GM23338 (cell line): ENCODE measurements around the gene RSU1. TPM values are rescaled to one million over a fixed set of nuclear protein-coding genes. Genes with fewer than 3 reads are reported as not detected.
A peak's percentile ranks its signal among the peaks of the same experiment; 100 is the strongest.

Experiments
- ATAC-seq: fragments of 200-7000 bp; cut with Tn5 transposase; 3 replicates; pipeline ENCODE4 v1.9.1; 2020
- DNase-seq: peaks from one replicate; pipeline ENCODE4 v3.0.0-alpha.2; 2015; ENCODE audit warnings: low spot score
- H2AFZ ChIP-seq: fragments of 200-600 bp; sonication (generic); 2 replicates; pipeline ENCODE4 v1.8.0; 2016; ENCODE audit warnings: antibody characterized with exemption, mild to moderate bottlenecking, moderate library complexity
- H3F3A ChIP-seq: fragments of 200-600 bp; sonication (generic); replicated peaks from 2 replicates; pipeline ENCODE4 v1.8.0; 2017; ENCODE audit warnings: antibody characterized with exemption, mixed run types, low read depth
- H3K27ac ChIP-seq: fragments of 200-600 bp; sonication (generic); 2 replicates; pipeline ENCODE4 v1.6.1; 2016; ENCODE audit warnings: low read depth
- H3K27me3 ChIP-seq: fragments of 200-600 bp; sonication (generic); 2 replicates; pipeline ENCODE4 v1.8.0; 2016; ENCODE audit warnings: mild to moderate bottlenecking, mixed run types, moderate library complexity; ENCODE audit not compliant: insufficient read depth
- H3K36me3 ChIP-seq: fragments of 200-600 bp; sonication (generic); 2 replicates; pipeline ENCODE4 v1.8.0; 2016; ENCODE audit warnings: mild to moderate bottlenecking; ENCODE audit not compliant: insufficient read depth
- H3K4me1 ChIP-seq: fragments of 200-600 bp; sonication (generic); 2 replicates; pipeline ENCODE4 v1.8.0; 2016; ENCODE audit warnings: mild to moderate bottlenecking, moderate library complexity; ENCODE audit not compliant: insufficient read depth
- H3K4me2 ChIP-seq: fragments of 200-600 bp; sonication (generic); 2 replicates; pipeline ENCODE4 v1.7.1; 2017; ENCODE audit warnings: mixed run types
- H3K4me3 ChIP-seq: fragments of 200-600 bp; sonication (generic); 2 replicates; pipeline ENCODE4 v1.6.1; 2016; ENCODE audit warnings: mixed run types
- H3K79me2 ChIP-seq: fragments of 200-600 bp; sonication (generic); replicated peaks from 2 replicates; pipeline ENCODE4 v1.8.0; 2017; ENCODE audit warnings: mild to moderate bottlenecking; ENCODE audit not compliant: insufficient read depth
- H3K9me2 ChIP-seq: fragments of 200-600 bp; sonication (generic); 2 replicates; pipeline ENCODE4 v1.8.0; 2017; ENCODE audit not compliant: insufficient read depth
- H4K20me1 ChIP-seq: fragments of 200-600 bp; sonication (generic); replicated peaks from 2 replicates; pipeline ENCODE4 v1.8.0; 2017; ENCODE audit warnings: mild to moderate bottlenecking; ENCODE audit not compliant: insufficient read depth
- H3K27ac Mint-ChIP-seq: 2 replicates; pipeline ENCODE4 v1.8.0; 2020; ENCODE audit warnings: inconsistent platforms, mild to moderate bottlenecking, moderate library complexity, mixed read lengths
- H3K27me3 Mint-ChIP-seq: 3 replicates; pipeline ENCODE4 v1.8.0; 2022; ENCODE audit warnings: low read depth, mild to moderate bottlenecking, moderate library complexity, mixed read lengths, inconsistent platforms; ENCODE audit not compliant: insufficient read depth, poor library complexity
- H3K36me3 Mint-ChIP-seq: 3 replicates; pipeline ENCODE4 v1.8.0; 2021; ENCODE audit warnings: low read depth, mild to moderate bottlenecking, inconsistent platforms, moderate library complexity, mixed read lengths
- H3K4me1 Mint-ChIP-seq: 3 replicates; pipeline ENCODE4 v1.8.0; 2020; ENCODE audit warnings: mild to moderate bottlenecking, inconsistent platforms, mixed read lengths
- H3K4me3 Mint-ChIP-seq: 3 replicates; pipeline ENCODE4 v1.8.0; 2021; ENCODE audit warnings: moderate library complexity, mild to moderate bottlenecking, inconsistent platforms, mixed read lengths
- H3K9me3 Mint-ChIP-seq: 3 replicates; pipeline ENCODE4 v1.8.0; 2020; ENCODE audit warnings: moderate library complexity, mild to moderate bottlenecking, inconsistent platforms, mixed read lengths
- CREB1 ChIP-seq: fragments of 250-450 bp; sonication (Bioruptor Pico); IDR thresholded peaks from 2 replicates; pipeline ENCODE4 v1.5.0; 2020; ENCODE audit warnings: low read depth, mild to moderate bottlenecking, moderate library complexity
- EZH2 ChIP-seq: fragments of 200-600 bp; sonication (generic); IDR thresholded peaks from one replicate; pipeline ENCODE4 v1.8.0; 2017; ENCODE audit warnings: antibody characterized with exemption, mild to moderate bottlenecking, low read depth; ENCODE audit not compliant: unreplicated experiment
- EZH2phosphoT487 ChIP-seq: fragments of 200-600 bp; sonication (generic); IDR thresholded peaks from one replicate; pipeline ENCODE4 v1.8.1; 2018; ENCODE audit warnings: antibody characterized with exemption; ENCODE audit not compliant: unreplicated experiment
- NANOG ChIP-seq: IDR thresholded peaks from 2 replicates; pipeline ENCODE4 v1.6.1; 2016; ENCODE audit warnings: antibody characterized with exemption, borderline replicate concordance
- POLR2AphosphoS5 ChIP-seq: IDR thresholded peaks from 2 replicates; pipeline ENCODE4 v1.6.1; 2016; ENCODE audit warnings: antibody characterized with exemption, low read depth
- REST ChIP-seq: IDR thresholded peaks from one replicate; pipeline ENCODE4 v1.6.1; 2018; ENCODE audit warnings: antibody characterized with exemption; ENCODE audit not compliant: unreplicated experiment
- ZNF114 ChIP-seq: fragments of 250-450 bp; sonication (Bioruptor Pico); IDR thresholded peaks from 2 replicates; pipeline ENCODE4 v1.5.0; 2020; ENCODE audit warnings: mild to moderate bottlenecking, moderate library complexity
- ZNF331 ChIP-seq: fragments of 250-450 bp; sonication (Bioruptor Pico); IDR thresholded peaks from 2 replicates; pipeline ENCODE4 v1.5.0; 2020; ENCODE audit warnings: low read depth, mild to moderate bottlenecking, moderate library complexity
- polyA plus RNA-seq: library from polyadenylated mRNA; unstranded; fragments of >200 nt; fragmentation: Nextera tagmentation; extraction: Ambion mirVana; gene quantifications from 2 replicates; pipeline ENCODE4 v1.2.1, GENCODE V29; 2016
- total RNA-seq: library from RNA; depleted of rRNA; stranded (reverse); fragments of >200 nt; shearing (Covaris generic); gene quantifications from 2 replicates; pipeline ENCODE4 v1.2.3, GENCODE V29; 2014

RSU1 gene
- total and polyA plus RNA-seq, 2 experiments from 2014 or later, result 62.7 to 96.2 TPM

- TF ChIP-seq CREB1 (CRISPR knock-in tag) (no peak), EZH2 (no peak)
These were observed 230.7 kb downstream of the RSU1 start (continued) for GRCh38 chr10:16586358-16587138.

GRCh38 chr10:16585103-16585502 is 232.1 kb downstream of the RSU1 start:
- peaks cover 5% of the 10 kb centered on the region for H3K27me3 Mint-ChIP-seq
- no peaks in the 10 kb centered on the region for H3K36me3 Mint-ChIP-seq
- H3K9me3 Mint-ChIP-seq, result no peaks in the 10 kb centered on the region
- no peak for ATAC-seq
- Histone ChIP-seq H3K9me2 (0 out of 2 replicates have a peak, but pooled peaks cover 5% of the 10 kb centered on the region), H3K4me2 (no peak overlapping the region), H3K4me1 (no peaks in the 10 kb centered on the region), H2AFZ (no peak overlapping the region), H3K27ac (no peak overlapping the region), H3K4me3 (no peak overlapping the region), H3K79me2 (no peaks in the 10 kb centered on the region), H3F3A (no peaks in the 10 kb centered on the region), H3K36me3 (no peaks in the 10 kb centered on the region), H4K20me1 (no peaks in the 10 kb centered on the region), H3K27me3 (no peaks in the 10 kb centered on the region)
- H3K27ac Mint-ChIP-seq, result no peak overlapping the region
- no peak overlapping the region for H3K4me3 Mint-ChIP-seq
- H3K4me1 Mint-ChIP-seq, result no peaks in the 10 kb centered on the region
- TF ChIP-seq NANOG (no peak), ZNF331 (CRISPR knock-in tag) (no peak), EZH2phosphoT487 (no peak), REST (no peak)
- DNase-seq, result no peak

- no peaks in the 10 kb centered on the region for H3K9me3 Mint-ChIP-seq
- peak; percentile 48; the same call in 2 of the 3 replicates for ATAC-seq
- no peak for TF ChIP-seq ZNF331 (CRISPR knock-in tag)
- TF ChIP-seq REST, result no peak
- TF ChIP-seq ZNF114, result no peak
- no peak for TF ChIP-seq POLR2AphosphoS5
These were observed 233.8 kb downstream of the RSU1 start for GRCh38 chr10:16583382-16583781.

More at GRCh38 chr10:16583382-16583781, 233.8 kb downstream of the RSU1 start:
- no peak overlapping the region for H2AFZ ChIP-seq
- 0 out of 2 replicates have a peak, but pooled peaks cover 5% of the 10 kb centered on the region for H3K9me2 ChIP-seq
- no peak overlapping the region for H3K4me2 ChIP-seq
- Mint-ChIP-seq H3K27ac (no peak overlapping the region), H3K4me1 (no peaks in the 10 kb centered on the region), H3K27me3 (peaks cover 3% of the 10 kb centered on the region), H3K36me3 (no peaks in the 10 kb centered on the region), H3K4me3 (no peak overlapping the region)
- no peaks in the 10 kb centered on the region for H4K20me1 ChIP-seq
- H3K4me3 ChIP-seq, result no peak overlapping the region
- DNase-seq, result no peak
- no peaks in the 10 kb centered on the region for H3K36me3 ChIP-seq
- no peaks in the 10 kb centered on the region for H3K27me3 ChIP-seq
- no peak overlapping the region for H3K27ac ChIP-seq
- no peaks in the 10 kb centered on the region for H3K4me1 ChIP-seq
- H3K79me2 ChIP-seq, result no peaks in the 10 kb centered on the region
- no peaks in the 10 kb centered on the region for H3F3A ChIP-seq
